Stimulated activated CD8-positive, alpha-beta memory T cell treated with anti-CD3 and anti-CD28 coated beads, Interleukin-4, amount 100 ng/mL, for 24 hours (primary cell): ENCODE data around the gene MAPK7.

Source experiments
- DNase-seq: peaks from one replicate; pipeline ENCODE4 v3.0.0-alpha.2; 2020; ENCODE audit warnings: low read depth

The MAPK7 gene

GRCh38 chr17:19378416-19379360 lies at the start of gene MAPK7:
TSS of gene MAPK7 (plus strand) at chr17:19378498. CDS start at chr17:19378901, 403 bp downstream.
- no peak for DNase-seq

DNA sequence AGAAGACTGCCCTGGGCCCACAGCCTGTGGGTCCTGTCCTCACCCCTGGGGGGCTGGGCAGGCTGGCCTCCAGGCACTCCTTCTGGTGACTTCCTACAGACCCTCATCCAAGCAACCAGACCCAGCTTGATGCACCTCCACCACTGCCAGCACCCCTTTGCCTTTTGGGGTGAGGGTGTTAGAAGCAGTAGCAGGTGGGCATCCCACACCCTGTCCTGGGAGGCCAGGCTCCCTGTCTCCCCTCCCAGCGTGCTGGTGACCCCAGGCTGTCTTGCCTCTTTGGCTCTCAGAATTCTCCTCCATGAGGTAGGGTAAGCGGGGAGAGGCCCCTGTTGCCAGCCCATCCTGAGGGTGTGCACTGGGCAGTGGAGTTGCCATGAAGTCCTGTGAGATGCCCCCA lies 49.2 kb upstream of the MAPK7 start:
- no peak for DNase-seq

GRCh38 chr17:19329839-19330238 lies 48.5 kb upstream of the MAPK7 start:
- no peak for DNase-seq

GRCh38 chr17:19330271-19330670 lies 48.0 kb upstream of the MAPK7 start:
- DNase-seq = no peak

- no peak for DNase-seq
These were observed 47.2 kb upstream of the MAPK7 start for GRCh38 chr17:19331134-19331533.

- DNase-seq = no peak
These were observed 46.6 kb upstream of the MAPK7 start for GRCh38 chr17:19331543-19332245.

GRCh38 chr17:19332371-19333131 lies 45.7 kb upstream of the MAPK7 start:
- no peak for DNase-seq

DNA sequence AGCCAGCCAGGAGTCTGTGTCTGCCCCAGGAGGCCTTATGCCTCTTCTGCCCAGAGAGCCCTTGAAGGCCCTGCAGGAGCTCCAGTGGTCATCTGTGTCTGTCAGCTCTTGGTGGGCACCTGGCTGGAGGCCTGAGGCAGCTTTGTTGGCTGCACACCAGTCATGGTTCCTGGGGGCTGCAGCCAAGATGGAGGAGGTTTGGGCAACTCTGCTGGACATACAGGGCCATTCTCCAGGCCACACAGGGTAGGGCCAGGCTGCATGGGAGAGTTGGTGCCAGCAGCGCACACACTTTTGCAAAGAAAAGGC lies 45.2 kb upstream of the MAPK7 start:
- DNase-seq = no peak

GRCh38 chr17:19333736-19334290 lies 44.5 kb upstream of the MAPK7 start:
- no peak for DNase-seq

DNA sequence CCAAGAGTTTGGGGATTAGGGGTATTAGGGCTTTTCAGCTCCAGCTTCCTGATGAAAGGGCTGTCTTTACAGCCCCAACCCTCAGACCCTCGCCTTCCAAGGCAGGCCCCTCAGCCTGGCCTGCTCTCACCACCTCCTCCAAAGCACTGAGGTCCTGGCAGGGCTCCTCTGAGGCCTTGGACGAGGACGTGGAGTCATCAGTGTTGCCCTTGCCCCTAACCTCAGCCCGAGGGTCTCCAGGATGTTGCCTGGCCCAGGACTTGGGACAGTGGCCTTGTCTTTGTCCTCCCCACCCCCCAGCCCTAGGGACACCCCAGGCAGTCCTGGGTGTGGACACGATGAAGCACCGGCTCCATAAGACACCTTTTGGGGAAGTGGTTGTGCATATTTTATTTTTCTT lies 44.0 kb upstream of the MAPK7 start:
- DNase-seq = no peak

DNA sequence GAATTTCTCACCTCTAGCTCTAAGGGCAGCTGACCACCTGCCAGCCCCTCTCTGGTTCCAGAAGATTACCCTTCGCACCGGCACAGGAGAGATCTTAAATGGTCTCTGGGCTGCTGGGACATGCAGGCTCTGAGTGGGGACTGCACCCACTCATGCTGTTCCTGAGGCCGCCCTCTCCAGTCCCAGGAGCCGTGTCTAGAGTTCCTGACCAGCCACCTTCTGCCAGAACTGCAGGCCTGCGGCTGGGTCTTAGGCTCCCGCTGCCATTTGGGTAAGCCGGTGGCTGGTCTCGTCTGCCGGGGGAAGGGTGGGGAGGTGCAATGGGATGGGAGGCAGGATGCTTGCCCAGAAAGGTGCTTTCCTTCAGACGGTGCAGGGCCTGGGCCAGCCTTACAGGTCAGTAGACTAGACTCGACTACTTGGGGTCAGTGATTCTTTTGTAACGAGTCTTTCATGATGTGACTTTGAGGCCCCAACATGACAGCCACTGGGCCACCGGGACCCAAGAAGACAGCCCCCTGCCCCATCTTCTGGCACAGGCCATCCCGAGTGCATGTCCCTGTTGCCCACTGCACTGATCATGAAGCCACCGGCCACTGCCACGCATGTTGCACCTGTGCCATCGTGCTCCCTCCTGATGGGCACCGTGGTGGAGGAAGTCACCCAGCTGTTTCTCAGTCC lies 42.2 kb upstream of the MAPK7 start:
- DNase-seq = no peak

DNA sequence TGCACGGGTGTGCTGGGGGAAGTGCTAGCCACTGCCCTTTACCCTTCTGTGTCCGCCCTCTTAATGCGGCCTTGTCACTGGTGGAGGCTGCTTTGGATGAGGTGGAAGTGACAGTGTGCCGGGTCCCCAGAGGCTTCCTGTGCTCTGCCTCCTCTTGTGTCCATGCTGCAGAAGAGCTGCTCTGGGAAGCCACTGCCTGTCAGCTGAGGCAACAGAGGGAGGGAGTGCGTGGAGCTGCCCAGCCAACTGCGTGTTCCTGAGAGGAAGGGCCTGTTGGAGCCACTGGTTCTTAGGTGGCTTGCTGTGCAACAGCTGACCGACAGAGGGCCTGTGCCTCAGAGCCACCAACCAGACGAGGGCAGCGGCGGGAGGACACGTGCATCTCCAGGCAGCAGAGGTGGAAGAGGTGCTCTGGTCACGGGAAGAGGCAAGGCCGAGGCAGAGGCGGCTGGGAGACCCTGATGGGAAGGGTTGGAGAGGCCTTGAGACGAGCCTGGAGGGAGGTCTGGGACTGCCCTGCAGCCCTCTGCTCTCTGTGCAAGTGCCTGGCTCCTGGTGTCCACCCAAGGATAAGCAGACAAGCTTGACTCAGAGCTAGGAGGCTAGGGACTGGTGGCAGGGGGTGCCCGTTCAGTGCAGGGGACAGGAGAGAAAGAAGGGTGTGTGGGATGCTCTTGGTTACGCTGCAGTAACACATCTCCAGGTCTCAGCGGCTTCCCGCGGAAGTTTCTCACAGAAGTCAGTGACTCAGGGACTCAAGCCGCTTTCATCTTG lies 41.2 kb upstream of the MAPK7 start:
- no peak for DNase-seq

DNA sequence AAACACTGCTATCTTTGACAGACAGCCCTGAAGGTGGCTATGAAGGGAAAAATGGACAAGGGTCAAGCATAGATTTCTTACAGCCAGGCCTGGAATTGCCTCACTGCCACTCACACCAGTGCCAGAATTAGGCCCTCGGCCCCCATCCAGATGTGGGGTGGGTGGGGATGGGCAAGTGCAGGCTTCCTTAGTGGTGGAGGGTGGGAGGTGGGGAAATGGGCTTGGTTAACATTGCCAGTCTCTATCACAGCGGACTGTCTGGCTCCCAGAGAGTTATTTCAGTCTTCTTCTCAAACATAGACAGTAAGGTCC lies 40.6 kb upstream of the MAPK7 start:
- no peak for DNase-seq

DNA sequence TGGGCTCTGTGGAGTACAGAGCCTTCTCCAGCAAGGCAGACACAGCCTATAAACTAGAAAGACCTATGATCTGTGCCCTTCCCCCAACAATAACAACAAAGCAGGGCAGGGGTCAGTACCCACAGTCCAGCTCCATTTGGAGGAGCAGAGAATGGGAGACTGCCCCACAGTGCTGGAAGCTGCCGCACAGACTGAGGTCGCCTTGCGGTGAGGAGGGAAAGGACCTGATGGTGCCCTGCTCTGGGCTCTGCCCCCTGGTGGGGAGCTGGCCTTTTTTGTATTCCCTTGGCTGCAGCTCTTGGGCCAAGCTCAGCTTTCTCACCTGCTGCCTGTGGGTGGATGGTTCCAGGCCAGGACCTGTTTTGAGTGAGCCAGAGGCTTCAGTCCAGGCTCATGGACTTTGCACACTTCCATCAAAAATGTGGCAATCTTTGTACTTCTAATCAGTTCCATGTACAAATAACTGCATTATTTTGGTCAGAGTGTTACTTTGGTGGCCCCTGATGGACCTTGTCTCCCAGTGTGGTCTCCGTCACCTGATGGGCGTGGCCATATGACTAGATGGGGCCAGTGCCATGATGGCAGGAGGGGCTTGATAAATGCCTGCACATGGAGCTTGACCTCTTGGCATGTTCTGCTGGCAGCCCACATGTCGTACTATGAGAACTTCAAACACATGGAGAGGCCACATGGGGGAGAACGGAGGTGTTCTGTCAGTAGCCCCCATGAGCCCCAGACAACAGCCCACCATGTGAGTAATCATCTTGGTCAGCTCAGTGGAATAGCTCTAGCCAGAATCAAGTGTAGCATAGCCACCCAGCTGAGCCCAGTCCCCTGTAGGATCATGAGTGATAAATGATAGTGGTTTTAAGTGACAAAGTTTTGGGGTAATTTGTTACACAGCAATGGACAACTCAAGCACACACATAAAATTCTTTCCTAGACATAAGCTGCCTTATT lies 40.0 kb upstream of the MAPK7 start:
- DNase-seq = peak; percentile 45

- DNase-seq = no peak
These were observed 38.9 kb upstream of the MAPK7 start for GRCh38 chr17:19339341-19339815.

GRCh38 chr17:19341211-19341631 lies 37.1 kb upstream of the MAPK7 start:
- DNase-seq = no peak

DNA sequence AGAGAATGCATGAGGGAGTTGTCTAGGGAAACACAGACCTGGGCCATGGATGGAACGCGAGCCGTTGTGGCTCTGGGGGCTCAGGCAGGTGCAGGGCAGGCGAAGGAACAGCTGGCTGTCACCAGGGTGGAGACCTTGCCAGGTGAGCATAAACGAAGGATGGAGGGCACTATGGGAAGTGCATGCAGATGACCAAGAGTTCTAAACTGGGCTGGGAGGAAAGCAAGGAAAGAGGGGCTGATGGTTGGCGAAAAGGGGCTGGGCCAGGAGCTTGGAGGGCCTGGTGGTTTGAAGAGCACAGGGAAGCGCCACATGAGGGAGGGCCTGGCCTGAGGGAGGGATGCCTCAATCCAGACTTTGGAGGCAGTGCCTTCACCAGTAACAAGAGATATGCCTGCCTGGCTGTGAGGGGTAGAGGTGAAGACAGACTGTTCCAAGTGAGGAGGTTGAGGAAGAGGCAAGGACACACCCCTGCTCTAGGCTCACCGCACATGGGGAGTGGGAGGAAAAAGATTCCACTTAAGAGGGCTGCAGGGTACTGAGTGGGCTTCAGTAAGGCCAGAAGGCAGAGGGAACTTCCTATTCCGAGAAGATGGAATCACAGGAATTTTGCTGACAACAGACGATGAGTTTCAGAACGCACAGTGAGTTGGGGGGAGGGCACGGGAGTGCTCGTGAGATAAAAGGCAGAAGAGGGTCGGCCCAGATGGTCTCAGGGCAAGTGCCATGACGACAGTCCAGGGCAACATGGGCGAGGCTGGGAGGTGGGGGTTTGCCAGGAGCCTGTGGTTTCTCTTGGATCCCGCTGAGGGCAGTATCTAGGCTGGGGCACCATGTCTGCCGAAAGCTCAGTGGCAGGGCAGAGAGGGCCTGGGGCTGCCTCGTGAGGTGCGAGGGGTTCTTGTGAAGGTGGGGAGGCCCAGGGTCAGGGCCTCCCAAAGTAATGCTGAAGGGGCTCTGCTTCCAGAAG lies 36.4 kb upstream of the MAPK7 start:
- DNase-seq = no peak

DNA sequence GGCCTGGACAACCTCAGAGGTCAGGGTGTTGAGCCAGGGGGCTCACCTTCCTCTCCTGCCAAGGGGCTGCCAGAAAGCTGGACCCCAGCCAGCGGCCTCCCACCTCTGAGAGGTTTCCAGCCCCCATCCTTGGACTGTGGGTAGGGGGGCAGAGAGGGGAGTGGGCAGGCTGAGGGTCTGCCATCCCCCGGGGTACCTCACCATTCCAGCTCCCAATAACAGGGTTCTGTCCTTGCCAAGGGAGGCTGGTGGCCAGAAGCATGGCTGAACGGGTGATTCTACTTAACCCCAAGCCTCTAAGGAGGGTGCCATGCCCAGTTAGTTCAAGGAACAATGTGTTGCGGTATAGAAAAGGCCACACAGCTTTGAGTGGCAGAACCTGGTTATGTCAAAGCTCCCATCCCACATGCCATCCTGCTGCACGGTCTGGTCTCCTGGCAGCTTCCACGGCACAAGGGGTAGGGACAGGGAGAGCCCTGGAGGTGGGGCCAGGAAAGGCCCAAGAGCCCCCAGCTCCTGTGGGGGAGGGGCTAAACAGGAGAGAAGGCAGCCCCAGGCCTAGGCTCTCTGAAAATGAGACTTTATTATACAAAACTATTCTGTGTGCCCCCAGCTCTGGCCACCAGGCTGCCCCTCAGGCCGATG lies 35.6 kb upstream of the MAPK7 start:
- no peak for DNase-seq
